ENCODE results near the gene LONRF2. TPM values are rescaled to one million over a fixed set of nuclear protein-coding genes. Genes with fewer than 3 reads are reported as not detected.
A peak's percentile ranks its signal among the peaks of the same experiment; 100 is the strongest.
"Not testable (repeated sequence)": the region's sequence is repeated elsewhere in the genome, so short reads cannot be mapped to it uniquely, and the experiment has no call there.

Gene LONRF2
- total and polyA plus RNA-seq, 2 experiments from 2014 or later, result under 0.01 TPM; not detected in 1

DNA sequence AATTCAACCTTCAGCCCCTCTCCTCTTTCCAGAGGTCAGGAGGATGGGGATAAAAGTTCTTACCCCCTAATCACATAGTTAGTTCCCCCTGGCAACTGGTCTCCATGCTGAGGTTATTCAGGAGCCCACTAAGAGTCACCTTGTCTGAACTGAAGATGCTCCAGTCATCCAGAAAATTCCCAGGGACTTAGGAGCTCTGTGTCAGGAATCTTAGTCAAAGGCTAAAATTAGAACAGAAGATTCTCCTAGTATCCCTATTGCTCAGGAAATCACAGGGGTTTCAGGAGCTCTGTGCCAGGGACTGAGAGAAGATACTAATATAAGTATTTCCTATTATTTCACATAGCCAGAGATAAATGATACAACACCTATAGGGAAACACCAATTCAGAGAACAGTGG, 37.3 kb upstream of the LONRF2 start:
- H2AFZ ChIP-seq, result no peak overlapping the region
- H3F3A ChIP-seq (ENCODE audit: insufficient read depth), result no peaks in the 10 kb centered on the region
- in situ Hi-C loops (cut with MboI), result no loop called here
- no peaks in the 10 kb centered on the region for H3K36me3 ChIP-seq (ENCODE audit: low read depth)
- no peak overlapping the region for H3K4me3 ChIP-seq
- H3K79me2 ChIP-seq (ENCODE audit: insufficient read depth), result no peaks in the 10 kb centered on the region
- TF ChIP-seq EZH2phosphoT487 (IDR thresholded peaks at IDR 0.05; ENCODE audit: insufficient read depth, low read depth), result no peak
- TF ChIP-seq EZH2 (IDR thresholded peaks at IDR 0.05; ENCODE audit: insufficient read depth, poor library complexity, severe bottlenecking), result no peak
- H3K4me1 ChIP-seq (ENCODE audit: insufficient read depth), result no peaks in the 10 kb centered on the region
- H3K9me2 ChIP-seq (ENCODE audit: insufficient read depth), result no peaks in the 10 kb centered on the region
- no peak overlapping the region for H3K4me2 ChIP-seq (ENCODE audit: unreplicated experiment)
- H3K9ac ChIP-seq, result no peak overlapping the region
- no peak overlapping the region for H3K27ac ChIP-seq
- peak; percentile 4 for DNase-seq
- 0 out of 2 replicates have a peak, but pooled peaks cover 11% of the 10 kb centered on the region for H3K27me3 ChIP-seq (replicated peaks; ENCODE audit: insufficient read depth)
- H4K20me1 ChIP-seq (ENCODE audit: insufficient read depth), result no peaks in the 10 kb centered on the region
- H3K9me3 ChIP-seq (ENCODE audit: low read depth), result no peaks in the 10 kb centered on the region

DNA sequence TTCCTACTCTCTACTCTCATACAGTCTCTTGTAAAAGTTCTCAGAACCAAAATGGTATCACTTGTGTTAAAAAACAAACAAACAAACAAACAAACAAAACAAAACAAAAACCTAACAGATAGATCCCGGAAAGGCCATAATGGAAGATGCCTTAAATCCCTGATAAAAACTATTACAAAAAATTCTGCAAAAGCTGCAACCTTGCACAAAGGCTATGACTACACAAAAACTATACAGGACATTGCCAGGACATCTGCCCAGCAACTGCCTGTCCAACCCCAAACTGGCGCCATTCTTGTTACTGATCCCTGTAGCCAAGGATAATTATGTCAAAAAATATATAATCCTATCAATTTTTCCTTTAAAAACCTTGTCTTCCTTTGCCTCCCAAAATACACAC, 36.3 kb upstream of the LONRF2 start:
- H3K9me2 ChIP-seq (ENCODE audit: insufficient read depth), result no peaks in the 10 kb centered on the region
- H3K4me3 ChIP-seq, result no peak overlapping the region
- H3K36me3 ChIP-seq (ENCODE audit: low read depth), result no peaks in the 10 kb centered on the region
- WGBS, 2 experiments (ENCODE audit: low coverage in 1 of 2, low lambda C conversion rate in 2 of 2, missing lambda C conversion rate in 2 of 2), result 64 to 69% methylated on average over 2 of the region's 2 CpGs
- H3K27ac ChIP-seq, result no peak overlapping the region
- H2AFZ ChIP-seq, result no peak overlapping the region
- DNase-seq, result no peak
- in situ Hi-C loops (cut with MboI), result no loop called here
- no peaks in the 10 kb centered on the region for H3K79me2 ChIP-seq (ENCODE audit: insufficient read depth)
- H3F3A ChIP-seq (ENCODE audit: insufficient read depth), result no peaks in the 10 kb centered on the region
- H3K27me3 ChIP-seq (replicated peaks; ENCODE audit: insufficient read depth), result 0 out of 2 replicates have a peak, but pooled peaks cover 11% of the 10 kb centered on the region
- H3K4me1 ChIP-seq (ENCODE audit: insufficient read depth), result no peaks in the 10 kb centered on the region
- no peaks in the 10 kb centered on the region for H3K9me3 ChIP-seq (ENCODE audit: low read depth)
- TF ChIP-seq EZH2phosphoT487 (IDR thresholded peaks at IDR 0.05; ENCODE audit: insufficient read depth, low read depth) (no peak), EZH2 (IDR thresholded peaks at IDR 0.05; ENCODE audit: insufficient read depth, poor library complexity, severe bottlenecking) (no peak)
- H4K20me1 ChIP-seq (ENCODE audit: insufficient read depth), result no peaks in the 10 kb centered on the region
- H3K9ac ChIP-seq, result no peak overlapping the region
- no peak overlapping the region for H3K4me2 ChIP-seq (ENCODE audit: unreplicated experiment)

DNA sequence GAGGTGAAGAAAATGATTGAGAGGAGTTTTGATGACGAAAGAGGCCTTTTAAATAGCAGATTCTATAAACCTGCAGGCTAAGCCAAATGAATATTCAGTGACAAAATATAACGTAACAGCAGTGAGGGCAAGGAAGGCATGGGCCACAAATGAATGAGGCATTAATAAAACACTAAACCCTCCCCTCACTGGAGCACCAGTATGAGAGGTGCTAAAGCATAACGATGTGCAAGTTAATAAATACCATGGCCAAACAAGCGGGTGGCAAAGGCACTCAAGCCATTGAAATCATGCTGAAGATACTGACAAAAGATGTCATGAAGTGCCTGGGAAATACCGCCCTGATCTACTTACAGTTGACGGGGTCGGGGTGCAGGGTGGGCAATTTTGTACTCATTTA, 30.2 kb upstream of the LONRF2 start:
- Histone ChIP-seq H3K27ac (no peak overlapping the region), H3K9me3 (ENCODE audit: low read depth) (no peaks in the 10 kb centered on the region), H4K20me1 (ENCODE audit: insufficient read depth) (no peaks in the 10 kb centered on the region), H3K9ac (no peak overlapping the region), H3F3A (ENCODE audit: insufficient read depth) (no peaks in the 10 kb centered on the region), H3K9me2 (ENCODE audit: insufficient read depth) (no peaks in the 10 kb centered on the region), H3K79me2 (ENCODE audit: insufficient read depth) (no peaks in the 10 kb centered on the region), H3K27me3 (replicated peaks; ENCODE audit: insufficient read depth) (0 out of 2 replicates have a peak, but pooled peaks cover 11% of the 10 kb centered on the region), H3K4me3 (no peak overlapping the region), H3K4me1 (ENCODE audit: insufficient read depth) (no peaks in the 10 kb centered on the region), H2AFZ (no peak overlapping the region), H3K4me2 (ENCODE audit: unreplicated experiment) (no peak overlapping the region), H3K36me3 (ENCODE audit: low read depth) (no peaks in the 10 kb centered on the region)
- in situ Hi-C loops (cut with MboI), result no loop called here
- TF ChIP-seq EZH2phosphoT487 (IDR thresholded peaks at IDR 0.05; ENCODE audit: insufficient read depth, low read depth), result no peak
- no peak for TF ChIP-seq EZH2 (IDR thresholded peaks at IDR 0.05; ENCODE audit: insufficient read depth, poor library complexity, severe bottlenecking)
- 43 to 46% methylated on average over 7 of the region's 7 CpGs for WGBS, 2 experiments (ENCODE audit: low coverage in 1 of 2, low lambda C conversion rate in 2 of 2, missing lambda C conversion rate in 2 of 2)
- no peak for DNase-seq

DNA sequence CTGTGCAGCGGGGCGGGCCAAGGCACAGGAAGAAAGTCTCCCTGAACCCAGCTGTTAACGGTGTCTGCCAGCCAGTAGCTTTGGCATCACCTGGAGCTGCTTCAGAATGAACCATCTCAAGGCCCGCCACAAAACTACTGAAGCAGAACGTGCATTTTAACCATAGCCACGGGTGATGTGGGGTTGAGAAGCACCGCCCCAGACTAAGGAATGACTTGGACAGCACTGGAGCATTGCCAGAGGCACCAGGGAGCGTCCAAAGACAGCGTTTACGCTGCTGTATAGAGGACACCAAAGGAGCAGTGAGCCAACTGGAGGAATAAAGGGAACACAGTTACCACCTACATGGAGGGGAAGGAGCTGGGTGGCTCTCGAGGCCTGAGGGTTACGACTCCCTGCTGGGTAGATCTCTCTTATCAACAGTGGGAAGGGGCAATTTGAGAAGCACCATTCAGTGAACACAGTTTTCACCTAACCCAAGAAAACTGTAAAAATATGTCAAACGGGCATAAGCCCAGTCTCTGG, 28.4 kb upstream of the LONRF2 start:
- Histone ChIP-seq H2AFZ (no peak overlapping the region), H3F3A (ENCODE audit: insufficient read depth) (no peaks in the 10 kb centered on the region), H3K27me3 (replicated peaks; ENCODE audit: insufficient read depth) (no peaks in the 10 kb centered on the region; the same call in 1 of the 2 replicates), H3K4me3 (no peak overlapping the region), H3K79me2 (ENCODE audit: insufficient read depth) (no peaks in the 10 kb centered on the region), H3K4me1 (ENCODE audit: insufficient read depth) (no peaks in the 10 kb centered on the region), H3K9me2 (ENCODE audit: insufficient read depth) (no peaks in the 10 kb centered on the region), H3K4me2 (ENCODE audit: unreplicated experiment) (no peak overlapping the region), H4K20me1 (ENCODE audit: insufficient read depth) (no peaks in the 10 kb centered on the region), H3K36me3 (ENCODE audit: low read depth) (no peaks in the 10 kb centered on the region), H3K9ac (no peak overlapping the region), H3K9me3 (ENCODE audit: low read depth) (no peaks in the 10 kb centered on the region), H3K27ac (no peak overlapping the region)
- DNase-seq, result no peak
- in situ Hi-C loops (cut with MboI), result no loop called here
- TF ChIP-seq EZH2 (IDR thresholded peaks at IDR 0.05; ENCODE audit: insufficient read depth, poor library complexity, severe bottlenecking) (no peak), EZH2phosphoT487 (IDR thresholded peaks at IDR 0.05; ENCODE audit: insufficient read depth, low read depth) (no peak)
- 40 to 46% methylated on average over 13 of the region's 13 CpGs for WGBS, 2 experiments (ENCODE audit: low coverage in 1 of 2, low lambda C conversion rate in 2 of 2, missing lambda C conversion rate in 2 of 2)

DNA sequence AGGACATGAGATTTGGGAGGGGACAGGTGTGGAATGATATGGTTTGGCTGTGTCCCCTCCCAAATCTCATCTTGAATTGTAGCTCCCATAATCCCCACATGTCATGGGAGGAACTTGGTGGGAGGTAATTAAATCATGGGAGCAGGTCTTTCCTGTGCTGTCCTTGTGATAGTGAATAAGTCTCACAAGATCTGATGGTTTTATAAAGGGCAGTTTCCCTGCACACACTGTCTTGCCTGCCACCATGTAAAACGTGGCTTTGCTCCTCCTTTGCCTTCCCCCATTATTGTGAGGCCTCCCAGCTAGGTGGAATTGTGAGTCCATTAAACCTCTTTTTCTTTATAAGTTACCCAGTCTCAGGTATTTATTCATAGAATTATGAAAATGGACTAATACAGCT, 22.8 kb upstream of the LONRF2 start:
- H3K9ac ChIP-seq; H4K20me1 ChIP-seq (ENCODE audit: insufficient read depth); H3F3A ChIP-seq (ENCODE audit: insufficient read depth); H3K4me2 ChIP-seq (ENCODE audit: unreplicated experiment); in situ Hi-C loops (cut with MboI); H2AFZ ChIP-seq; H3K4me1 ChIP-seq (ENCODE audit: insufficient read depth); H3K36me3 ChIP-seq (ENCODE audit: low read depth); H3K79me2 ChIP-seq (ENCODE audit: insufficient read depth); H3K9me3 ChIP-seq (ENCODE audit: low read depth); H3K4me3 ChIP-seq; DNase-seq; H3K27ac ChIP-seq; H3K9me2 ChIP-seq (ENCODE audit: insufficient read depth): not testable (repeated sequence)
- WGBS, 2 experiments (ENCODE audit: low coverage in 1 of 2, low lambda C conversion rate in 2 of 2, missing lambda C conversion rate in 2 of 2), result 0% methylated on average over 1 of the region's 1 CpG
- peaks cover 11% of the 10 kb centered on the region for H3K27me3 ChIP-seq (replicated peaks; ENCODE audit: insufficient read depth)

Data from GM23248 (cell line).